Endodermal cell (in vitro differentiated cells): ENCODE data around the gene IFT122. TPM values are rescaled to one million over a fixed set of nuclear protein-coding genes. Genes with fewer than 3 reads are reported as not detected.

Experiments
- DNase-seq: peaks from one replicate; pipeline ENCODE4 v3.0.0-alpha.2; 2017
- H3K27ac ChIP-seq: 2 replicates; pipeline ENCODE4 v1.5.1; 2013; ENCODE audit warnings: mild to moderate bottlenecking, low read depth, low read length, moderate library complexity
- H3K27me3 ChIP-seq: 2 replicates; pipeline ENCODE4 v1.6.1; 2013; ENCODE audit warnings: mild to moderate bottlenecking, low read length, moderate library complexity; ENCODE audit not compliant: insufficient read depth, control insufficient read depth, poor library complexity, severe bottlenecking
- H3K36me3 ChIP-seq: 2 replicates; pipeline ENCODE4 v1.7.0; 2013; ENCODE audit warnings: mild to moderate bottlenecking, low read length, moderate library complexity; ENCODE audit not compliant: control insufficient read depth, insufficient read depth
- H3K4me1 ChIP-seq: one replicate; pipeline ENCODE4 v1.7.0; 2013; ENCODE audit warnings: low read length; ENCODE audit not compliant: control insufficient read depth, insufficient read depth
- H3K4me3 ChIP-seq: 2 replicates; pipeline ENCODE4 v1.5.1; 2013; ENCODE audit warnings: mild to moderate bottlenecking, low read length, moderate library complexity
- H3K9ac ChIP-seq: 2 replicates; pipeline ENCODE4 v1.6.1; 2013; ENCODE audit warnings: mild to moderate bottlenecking, low read length, moderate library complexity; ENCODE audit not compliant: poor library complexity, severe bottlenecking; ENCODE audit errors: extremely low read depth
- H3K9me3 ChIP-seq: 2 replicates; pipeline ENCODE4 v1.6.1; 2013; ENCODE audit warnings: mild to moderate bottlenecking, low read length, moderate library complexity; ENCODE audit not compliant: control insufficient read depth
- H3K27ac Mint-ChIP-seq: 2 replicates; pipeline ENCODE4 v1.8.0; 2020; ENCODE audit warnings: mixed read lengths
- H3K27me3 Mint-ChIP-seq: 2 replicates; pipeline ENCODE4 v1.8.0; 2021; ENCODE audit warnings: mild to moderate bottlenecking, mixed read lengths; ENCODE audit not compliant: insufficient read depth
- H3K36me3 Mint-ChIP-seq: 2 replicates; pipeline ENCODE4 v1.8.0; 2020; ENCODE audit warnings: low read depth, mixed read lengths
- H3K4me1 Mint-ChIP-seq: 2 replicates; pipeline ENCODE4 v1.8.0; 2020; ENCODE audit warnings: mixed read lengths
- H3K4me3 Mint-ChIP-seq: 2 replicates; pipeline ENCODE4 v1.8.0; 2020; ENCODE audit warnings: mild to moderate bottlenecking, moderate library complexity, mixed read lengths
- H3K9me3 Mint-ChIP-seq: 2 replicates; pipeline ENCODE4 v1.8.0; 2020; ENCODE audit warnings: mild to moderate bottlenecking, mixed read lengths
- WGBS, 2 experiments: methylation state at CpG; one replicate each; pipeline versions ENCODE4 v1.1.5 to v1.1.7; 2013; ENCODE audit warnings: missing lambda C conversion rate in 2 of 2, mixed read lengths in 1 of 2; ENCODE audit not compliant: insufficient coverage in 1 of 2, insufficient read length in 1 of 2; 5-methylcytosine and 5-hydroxymethylcytosine counted together
- total RNA-seq, 2 donors: library from RNA; stranded (reverse); fragmentation: NEBNext Ultra II Directional in 1 of 2; extraction: Animal tissue kit (Norgen Biotek cat#: 25700) in 1 of 2; gene quantifications; 2 replicates in 1 of 2; 3 replicates in 1 of 2; pipeline ENCODE4 v1.2.1, GENCODE V29; 2021
- TF ChIP-seq, protein P1 (sequence below): fragments of 200-600 bp; sonication (generic); conservative IDR thresholded peaks from 2 replicates; pipeline ENCODE4 v1.5.0; 2021; ENCODE audit warnings: antibody characterized with exemption, mild to moderate bottlenecking

IFT122 gene
- total RNA-seq, 2 donors from 2014 or later, result 36.0 to 46.6 TPM

DNA sequence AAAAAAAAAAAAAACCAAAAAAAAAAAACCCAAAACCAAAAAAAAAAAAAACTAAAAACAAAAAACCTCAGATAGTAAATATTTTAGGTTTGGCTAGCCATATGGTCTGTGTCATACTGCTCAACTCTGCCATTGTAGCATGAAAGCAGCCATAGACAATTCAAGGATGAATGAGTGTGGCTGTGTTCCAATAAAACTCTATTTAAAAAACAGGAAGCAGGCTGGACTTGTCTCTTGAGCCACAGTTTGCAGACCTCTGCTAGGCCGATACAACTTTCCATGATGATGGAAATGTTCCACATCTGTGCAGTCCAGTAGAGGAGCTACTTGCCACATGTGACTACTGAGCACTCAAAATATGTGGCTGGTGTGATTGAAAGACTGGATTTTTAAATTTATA is 22.7 kb upstream of the IFT122 start:
- DNase-seq, result no peak
- H3K9me3 ChIP-seq, result no peaks in the 10 kb centered on the region
- H3K4me3 ChIP-seq, result no peak overlapping the region
- no peak overlapping the region for H3K27ac ChIP-seq
- TF ChIP-seq, protein P1, sequence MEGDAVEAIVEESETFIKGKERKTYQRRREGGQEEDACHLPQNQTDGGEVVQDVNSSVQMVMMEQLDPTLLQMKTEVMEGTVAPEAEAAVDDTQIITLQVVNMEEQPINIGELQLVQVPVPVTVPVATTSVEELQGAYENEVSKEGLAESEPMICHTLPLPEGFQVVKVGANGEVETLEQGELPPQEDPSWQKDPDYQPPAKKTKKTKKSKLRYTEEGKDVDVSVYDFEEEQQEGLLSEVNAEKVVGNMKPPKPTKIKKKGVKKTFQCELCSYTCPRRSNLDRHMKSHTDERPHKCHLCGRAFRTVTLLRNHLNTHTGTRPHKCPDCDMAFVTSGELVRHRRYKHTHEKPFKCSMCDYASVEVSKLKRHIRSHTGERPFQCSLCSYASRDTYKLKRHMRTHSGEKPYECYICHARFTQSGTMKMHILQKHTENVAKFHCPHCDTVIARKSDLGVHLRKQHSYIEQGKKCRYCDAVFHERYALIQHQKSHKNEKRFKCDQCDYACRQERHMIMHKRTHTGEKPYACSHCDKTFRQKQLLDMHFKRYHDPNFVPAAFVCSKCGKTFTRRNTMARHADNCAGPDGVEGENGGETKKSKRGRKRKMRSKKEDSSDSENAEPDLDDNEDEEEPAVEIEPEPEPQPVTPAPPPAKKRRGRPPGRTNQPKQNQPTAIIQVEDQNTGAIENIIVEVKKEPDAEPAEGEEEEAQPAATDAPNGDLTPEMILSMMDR, result no peak
- no peaks in the 10 kb centered on the region for H3K27me3 ChIP-seq
- Mint-ChIP-seq H3K27me3 (peaks cover 9% of the 10 kb centered on the region), H3K4me3 (no peak overlapping the region), H3K27ac (no peak overlapping the region), H3K4me1 (peaks cover 11% of the 10 kb centered on the region), H3K9me3 (no peaks in the 10 kb centered on the region), H3K36me3 (no peaks in the 10 kb centered on the region)
- H3K36me3 ChIP-seq, result no peaks in the 10 kb centered on the region
- H3K4me1 ChIP-seq, result no peaks in the 10 kb centered on the region
- no peak overlapping the region for H3K9ac ChIP-seq
- 73 to 90% methylated on average over 1 of the region's 1 CpG for WGBS, 2 experiments

DNA sequence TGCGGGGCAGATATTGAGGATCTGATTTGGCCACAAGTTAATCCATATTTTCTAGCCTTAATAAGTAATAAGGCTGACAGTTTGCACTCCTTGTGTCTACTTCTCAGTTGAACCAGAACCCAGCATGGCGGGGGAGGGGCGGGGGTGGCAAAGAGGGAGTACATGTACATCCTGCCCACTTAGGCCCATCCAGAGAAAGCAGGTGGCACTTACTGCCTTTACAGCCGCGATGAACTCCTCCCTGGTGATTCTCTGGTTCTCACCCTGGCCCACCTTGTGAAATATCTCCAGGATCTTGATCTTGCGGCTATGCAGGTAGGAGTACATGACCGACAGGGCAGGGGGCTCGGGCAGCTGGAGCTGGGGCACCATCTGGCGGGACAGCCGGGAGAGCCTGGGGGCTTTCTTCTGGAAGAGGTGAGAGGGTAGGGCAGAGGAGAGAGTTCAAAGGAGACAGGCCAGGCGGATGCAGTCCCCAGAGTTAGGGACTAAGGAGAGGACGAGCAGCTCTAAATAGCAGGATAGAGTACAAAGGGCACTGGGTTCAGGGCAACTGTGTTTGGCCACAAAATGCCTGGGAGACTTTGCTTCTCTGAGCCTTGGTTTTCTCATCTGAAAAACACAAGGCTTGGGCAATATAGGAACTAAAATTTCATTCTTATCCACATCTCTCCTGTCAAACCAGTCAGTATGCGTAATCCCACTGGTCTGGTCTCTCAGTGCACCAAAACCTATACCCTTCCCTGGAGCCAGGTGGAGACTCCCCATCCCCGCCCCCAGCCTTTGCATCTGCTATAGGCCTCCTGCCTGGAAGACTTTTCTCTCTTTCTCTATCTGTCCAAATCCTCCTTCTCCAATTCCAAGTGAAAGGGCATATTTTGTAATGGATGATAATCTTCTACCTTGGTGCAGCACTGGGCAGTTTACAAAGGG is 21.7 kb upstream of the IFT122 start:
- H3K4me1 ChIP-seq, result no peaks in the 10 kb centered on the region
- TF ChIP-seq, protein P1, result no peak
- Mint-ChIP-seq H3K27ac (no peak overlapping the region), H3K4me3 (no peak overlapping the region), H3K4me1 (peaks cover 6% of the 10 kb centered on the region), H3K36me3 (no peaks in the 10 kb centered on the region), H3K27me3 (peaks cover 9% of the 10 kb centered on the region), H3K9me3 (no peaks in the 10 kb centered on the region)
- H3K4me3 ChIP-seq, result no peak overlapping the region
- peak; percentile 47 for DNase-seq
- H3K27ac ChIP-seq, result no peak overlapping the region
- H3K36me3 ChIP-seq, result no peaks in the 10 kb centered on the region
- WGBS, 2 experiments, result 86 to 90% methylated on average over 8 to 14 of the region's 14 CpGs
- H3K9ac ChIP-seq, result no peak overlapping the region
- H3K9me3 ChIP-seq, result no peaks in the 10 kb centered on the region
- H3K27me3 ChIP-seq, result no peaks in the 10 kb centered on the region

DNA sequence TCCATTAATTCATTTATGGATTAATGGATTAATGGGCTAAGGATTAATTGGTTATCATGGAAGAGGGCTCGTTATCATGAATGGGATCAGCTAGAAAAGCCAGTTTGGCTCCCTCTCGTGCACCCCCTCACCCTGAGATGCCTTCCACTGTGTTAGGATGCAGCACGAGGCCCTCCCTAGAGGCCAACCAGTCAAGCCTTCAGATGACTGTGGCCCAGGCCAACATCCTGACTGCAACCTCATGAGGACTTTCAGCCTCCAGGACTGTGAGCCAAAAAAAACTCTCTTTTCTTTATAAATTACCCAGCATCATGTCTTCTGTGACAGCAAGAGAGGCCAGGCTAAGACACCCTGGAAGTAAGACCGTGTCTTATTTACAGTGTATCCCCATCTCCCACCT is 20.5 kb upstream of the IFT122 start:
- H3K9me3 ChIP-seq, result no peaks in the 10 kb centered on the region
- peaks cover 16% of the 10 kb centered on the region for H3K4me1 Mint-ChIP-seq
- 86 to 89% methylated on average over 3 to 4 of the region's 4 CpGs for WGBS, 2 experiments

More for the DNA sequence above, 20.5 kb upstream of the IFT122 start:
- Mint-ChIP-seq H3K4me3 (no peak overlapping the region), H3K27me3 (peaks cover 9% of the 10 kb centered on the region), H3K9me3 (no peaks in the 10 kb centered on the region), H3K27ac (no peak overlapping the region), H3K36me3 (no peaks in the 10 kb centered on the region)
- H3K36me3 ChIP-seq, result no peaks in the 10 kb centered on the region
- no peak overlapping the region for H3K9ac ChIP-seq
- TF ChIP-seq, protein P1, result no peak
- H3K4me3 ChIP-seq, result no peak overlapping the region
- no peaks in the 10 kb centered on the region for H3K27me3 ChIP-seq
- DNase-seq, result peak; percentile 10
- no peaks in the 10 kb centered on the region for H3K4me1 ChIP-seq
- no peak overlapping the region for H3K27ac ChIP-seq
